ENCODE data around the gene STPG3. TPM values are rescaled to one million over a fixed set of nuclear protein-coding genes. Genes with fewer than 3 reads are reported as not detected.

STPG3 gene
- total and polyA plus RNA-seq, 2 of the 13 experiments (the other 11 are each of a cell fraction or from before 2014, with no cell fraction given) = not detected

DNA sequence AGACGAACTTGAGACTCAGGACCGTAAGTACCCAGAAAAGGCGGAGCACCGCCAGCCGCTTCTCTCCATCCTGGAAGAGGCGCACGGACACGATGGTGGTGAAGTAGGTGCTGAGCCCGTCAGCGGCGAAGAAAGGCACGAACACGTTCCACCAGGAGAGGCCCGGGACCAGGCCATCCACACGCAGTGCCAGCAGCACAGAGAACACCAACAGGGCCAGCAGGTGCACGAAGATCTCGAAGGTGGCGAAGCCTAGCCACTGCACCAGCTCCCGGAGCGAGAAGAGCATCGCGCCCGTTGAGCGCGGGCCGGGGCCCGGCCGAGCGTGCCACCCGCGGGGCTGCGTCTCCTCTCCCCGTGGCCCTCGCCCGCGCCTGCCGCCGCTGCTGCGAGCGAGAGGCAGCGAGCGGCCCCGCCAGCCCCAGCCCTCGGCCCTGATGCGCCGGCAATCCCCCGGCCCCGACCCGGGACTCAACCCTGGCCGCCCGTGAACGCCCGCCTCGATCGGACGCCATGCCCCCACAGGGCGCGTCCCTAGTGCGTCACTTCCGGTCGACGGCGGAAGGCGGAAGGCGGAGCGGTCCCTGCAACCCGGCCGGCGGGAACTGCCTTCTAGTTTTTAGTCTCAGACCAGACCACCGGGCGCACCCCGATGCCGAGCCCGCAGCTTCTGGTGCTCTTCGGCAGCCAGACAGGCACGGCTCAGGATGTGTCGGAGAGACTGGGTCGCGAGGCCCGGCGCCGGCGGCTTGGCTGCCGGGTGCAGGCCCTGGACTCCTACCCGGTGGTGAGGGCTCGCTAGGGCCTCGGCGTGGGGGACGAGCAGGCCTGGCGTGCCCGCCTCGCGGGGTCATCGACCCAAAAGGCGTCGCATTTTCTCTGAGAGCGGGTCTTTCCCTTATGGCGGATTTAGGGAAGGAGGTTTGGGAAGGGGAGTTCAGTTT is 45.7 kb upstream of the STPG3 start, which contains the start of the genes NDOR1 and TMEM203 (continued):
- TF ChIP-seq, protein P1, sequence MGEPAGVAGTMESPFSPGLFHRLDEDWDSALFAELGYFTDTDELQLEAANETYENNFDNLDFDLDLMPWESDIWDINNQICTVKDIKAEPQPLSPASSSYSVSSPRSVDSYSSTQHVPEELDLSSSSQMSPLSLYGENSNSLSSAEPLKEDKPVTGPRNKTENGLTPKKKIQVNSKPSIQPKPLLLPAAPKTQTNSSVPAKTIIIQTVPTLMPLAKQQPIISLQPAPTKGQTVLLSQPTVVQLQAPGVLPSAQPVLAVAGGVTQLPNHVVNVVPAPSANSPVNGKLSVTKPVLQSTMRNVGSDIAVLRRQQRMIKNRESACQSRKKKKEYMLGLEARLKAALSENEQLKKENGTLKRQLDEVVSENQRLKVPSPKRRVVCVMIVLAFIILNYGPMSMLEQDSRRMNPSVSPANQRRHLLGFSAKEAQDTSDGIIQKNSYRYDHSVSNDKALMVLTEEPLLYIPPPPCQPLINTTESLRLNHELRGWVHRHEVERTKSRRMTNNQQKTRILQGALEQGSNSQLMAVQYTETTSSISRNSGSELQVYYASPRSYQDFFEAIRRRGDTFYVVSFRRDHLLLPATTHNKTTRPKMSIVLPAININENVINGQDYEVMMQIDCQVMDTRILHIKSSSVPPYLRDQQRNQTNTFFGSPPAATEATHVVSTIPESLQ (CRISPR knock-in tag; conservative IDR thresholded peaks at IDR 0.05) = no peak
- TF ChIP-seq ZNF143 (CRISPR knock-in tag; IDR thresholded peaks at IDR 0.05) (0 out of 2 replicates have a peak, but pooled peaks have one; percentile 59), HDAC6 (IDR thresholded peaks at IDR 0.05; ENCODE audit: low read depth, low read length) (no peak), YEATS2 (CRISPR knock-in tag; IDR thresholded peaks at IDR 0.05; ENCODE audit: borderline replicate concordance) (peak; percentile 95), RNF2 (conservative IDR thresholded peaks at IDR 0.05; ENCODE audit: low read depth) (no peak), ZNF431 (CRISPR knock-in tag; IDR thresholded peaks at IDR 0.05; ENCODE audit: borderline replicate concordance, low read depth) (no peak; the same call in 1 of the 2 replicates), CBX5 (CRISPR knock-in tag; IDR thresholded peaks at IDR 0.05; ENCODE audit: borderline replicate concordance) (0 out of 2 replicates have a peak, but pooled peaks have one; percentile 64), TBX3 (IDR thresholded peaks at IDR 0.05; ENCODE audit: borderline replicate concordance) (no peak), NCOA1 (CRISPR knock-in tag; IDR thresholded peaks at IDR 0.05) (no peak), KMT2B (CRISPR knock-in tag; IDR thresholded peaks at IDR 0.05) (peak; percentile 95), NCOA2 (CRISPR knock-in tag; IDR thresholded peaks at IDR 0.05) (peak; percentile 42; the same call in 1 of the 2 replicates)
- TF ChIP-seq, protein P2, sequence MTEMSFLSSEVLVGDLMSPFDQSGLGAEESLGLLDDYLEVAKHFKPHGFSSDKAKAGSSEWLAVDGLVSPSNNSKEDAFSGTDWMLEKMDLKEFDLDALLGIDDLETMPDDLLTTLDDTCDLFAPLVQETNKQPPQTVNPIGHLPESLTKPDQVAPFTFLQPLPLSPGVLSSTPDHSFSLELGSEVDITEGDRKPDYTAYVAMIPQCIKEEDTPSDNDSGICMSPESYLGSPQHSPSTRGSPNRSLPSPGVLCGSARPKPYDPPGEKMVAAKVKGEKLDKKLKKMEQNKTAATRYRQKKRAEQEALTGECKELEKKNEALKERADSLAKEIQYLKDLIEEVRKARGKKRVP (CRISPR knock-in tag; IDR thresholded peaks at IDR 0.05) = peak in 1 of 2 experiments; percentile 31; a peak in 1 of 4 replicates
- TF ChIP-seq, protein P3, sequence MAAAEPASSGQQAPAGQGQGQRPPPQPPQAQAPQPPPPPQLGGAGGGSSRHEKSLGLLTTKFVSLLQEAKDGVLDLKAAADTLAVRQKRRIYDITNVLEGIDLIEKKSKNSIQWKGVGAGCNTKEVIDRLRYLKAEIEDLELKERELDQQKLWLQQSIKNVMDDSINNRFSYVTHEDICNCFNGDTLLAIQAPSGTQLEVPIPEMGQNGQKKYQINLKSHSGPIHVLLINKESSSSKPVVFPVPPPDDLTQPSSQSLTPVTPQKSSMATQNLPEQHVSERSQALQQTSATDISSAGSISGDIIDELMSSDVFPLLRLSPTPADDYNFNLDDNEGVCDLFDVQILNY (CRISPR knock-in tag; conservative IDR thresholded peaks at IDR 0.05) = peak; percentile 96
- TF ChIP-seq, protein P4, sequence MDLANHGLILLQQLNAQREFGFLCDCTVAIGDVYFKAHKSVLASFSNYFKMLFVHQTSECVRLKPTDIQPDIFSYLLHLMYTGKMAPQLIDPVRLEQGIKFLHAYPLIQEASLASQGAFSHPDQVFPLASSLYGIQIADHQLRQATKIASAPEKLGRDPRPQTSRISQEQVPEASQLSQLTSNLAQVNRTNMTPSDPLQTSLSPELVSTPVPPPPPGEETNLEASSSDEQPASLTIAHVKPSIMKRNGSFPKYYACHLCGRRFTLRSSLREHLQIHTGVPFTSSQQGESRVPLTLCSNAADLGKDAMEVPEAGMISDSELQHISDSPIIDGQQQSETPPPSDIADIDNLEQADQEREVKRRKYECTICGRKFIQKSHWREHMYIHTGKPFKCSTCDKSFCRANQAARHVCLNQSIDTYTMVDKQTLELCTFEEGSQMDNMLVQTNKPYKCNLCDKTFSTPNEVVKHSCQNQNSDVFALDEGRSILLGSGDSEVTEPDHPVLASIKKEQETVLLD (CRISPR knock-in tag; IDR thresholded peaks at IDR 0.05; ENCODE audit: low read depth) = peak; percentile 62
- TF ChIP-seq, protein P5, sequence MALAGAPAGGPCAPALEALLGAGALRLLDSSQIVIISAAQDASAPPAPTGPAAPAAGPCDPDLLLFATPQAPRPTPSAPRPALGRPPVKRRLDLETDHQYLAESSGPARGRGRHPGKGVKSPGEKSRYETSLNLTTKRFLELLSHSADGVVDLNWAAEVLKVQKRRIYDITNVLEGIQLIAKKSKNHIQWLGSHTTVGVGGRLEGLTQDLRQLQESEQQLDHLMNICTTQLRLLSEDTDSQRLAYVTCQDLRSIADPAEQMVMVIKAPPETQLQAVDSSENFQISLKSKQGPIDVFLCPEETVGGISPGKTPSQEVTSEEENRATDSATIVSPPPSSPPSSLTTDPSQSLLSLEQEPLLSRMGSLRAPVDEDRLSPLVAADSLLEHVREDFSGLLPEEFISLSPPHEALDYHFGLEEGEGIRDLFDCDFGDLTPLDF (CRISPR knock-in tag; IDR thresholded peaks at IDR 0.05) = peak; percentile 89
- TF ChIP-seq, protein P6, sequence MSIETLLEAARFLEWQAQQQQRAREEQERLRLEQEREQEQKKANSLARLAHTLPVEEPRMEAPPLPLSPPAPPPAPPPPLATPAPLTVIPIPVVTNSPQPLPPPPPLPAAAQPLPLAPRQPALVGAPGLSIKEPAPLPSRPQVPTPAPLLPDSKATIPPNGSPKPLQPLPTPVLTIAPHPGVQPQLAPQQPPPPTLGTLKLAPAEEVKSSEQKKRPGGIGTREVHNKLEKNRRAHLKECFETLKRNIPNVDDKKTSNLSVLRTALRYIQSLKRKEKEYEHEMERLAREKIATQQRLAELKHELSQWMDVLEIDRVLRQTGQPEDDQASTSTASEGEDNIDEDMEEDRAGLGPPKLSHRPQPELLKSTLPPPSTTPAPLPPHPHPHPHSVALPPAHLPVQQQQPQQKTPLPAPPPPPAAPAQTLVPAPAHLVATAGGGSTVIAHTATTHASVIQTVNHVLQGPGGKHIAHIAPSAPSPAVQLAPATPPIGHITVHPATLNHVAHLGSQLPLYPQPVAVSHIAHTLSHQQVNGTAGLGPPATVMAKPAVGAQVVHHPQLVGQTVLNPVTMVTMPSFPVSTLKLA (IDR thresholded peaks at IDR 0.05) = 0 out of 2 replicates have a peak, but pooled peaks have one; percentile 18

All from HepG2 (cell line).